HG03442 (cell line): ENCODE data around the gene MS4A4A.
"Not testable (repeated sequence)": the region's sequence is repeated elsewhere in the genome, so short reads cannot be mapped to it uniquely, and the experiment has no call there.

Experiments used
- ATAC-seq: cut with Tn5 transposase; IDR thresholded peaks from one replicate; pipeline ENCODE4 v1.9.1; 2021; ENCODE audit warnings: mild to moderate bottlenecking, moderate library complexity; ENCODE audit not compliant: unreplicated experiment

The MS4A4A gene

GRCh38 chr11:60301884-60302283, 21.4 kb downstream of the MS4A4A start:
- not testable (repeated sequence) for ATAC-seq

- no peak for ATAC-seq
These were observed 23.2 kb downstream of the MS4A4A start for GRCh38 chr11:60303661-60304060.

GRCh38 chr11:60305906-60306619, 25.6 kb downstream of the MS4A4A start:
- no peak for ATAC-seq

- ATAC-seq, result no peak
These were observed 27.2 kb downstream of the MS4A4A start for GRCh38 chr11:60307507-60308195.

GRCh38 chr11:60310407-60310998, 30.0 kb downstream of the MS4A4A start:
- ATAC-seq, result peak; percentile 56

- no peak for ATAC-seq
These were observed 34.3 kb downstream of the MS4A4A start for GRCh38 chr11:60314635-60315321.

GRCh38 chr11:60315871-60316270, 35.4 kb downstream of the MS4A4A start:
- no peak for ATAC-seq

- ATAC-seq, result no peak
These were observed 35.9 kb downstream of the MS4A4A start for GRCh38 chr11:60316317-60316716.

GRCh38 chr11:60318726-60319125, 38.3 kb downstream of the MS4A4A start:
- peak; percentile 53 for ATAC-seq

GRCh38 chr11:60321051-60321450, 40.6 kb downstream of the MS4A4A start:
- ATAC-seq, result no peak

GRCh38 chr11:60326955-60327354, 46.5 kb downstream of the MS4A4A start, which contains the start of gene MS4A6E:
MS4A6E (plus strand) TSS chr11:60327255; CDS start chr11:60334896, 7,641 bp downstream.
- ATAC-seq, result no peak

GRCh38 chr11:60328460-60328859, 48.0 kb downstream of the MS4A4A start:
- ATAC-seq, result no peak

- no peak for ATAC-seq
These were observed 52.4 kb downstream of the MS4A4A start for GRCh38 chr11:60332846-60333245.

- peak; percentile 51 for ATAC-seq
These were observed 53.6 kb downstream of the MS4A4A start for GRCh38 chr11:60334005-60334620.

GRCh38 chr11:60336767-60337391, 56.4 kb downstream of the MS4A4A start:
- ATAC-seq, result peak; percentile 56

GRCh38 chr11:60338053-60338452, 57.6 kb downstream of the MS4A4A start:
- ATAC-seq, result no peak

- ATAC-seq, result no peak
These were observed 58.9 kb downstream of the MS4A4A start for GRCh38 chr11:60339356-60339755.

GRCh38 chr11:60343094-60343704, 62.7 kb downstream of the MS4A4A start:
- no peak for ATAC-seq

- no peak for ATAC-seq
These were observed 63.7 kb downstream of the MS4A4A start for GRCh38 chr11:60344146-60344545.

- no peak for ATAC-seq
These were observed 65.0 kb downstream of the MS4A4A start for GRCh38 chr11:60345489-60345888.
